ENCODE data around the gene SYK. TPM values are rescaled to one million over a fixed set of nuclear protein-coding genes. Genes with fewer than 3 reads are reported as not detected.

The SYK gene
- total and polyA plus RNA-seq, 3 experiments from 2014 or later = 0.55 to 0.73 (median 0.56) TPM

DNA sequence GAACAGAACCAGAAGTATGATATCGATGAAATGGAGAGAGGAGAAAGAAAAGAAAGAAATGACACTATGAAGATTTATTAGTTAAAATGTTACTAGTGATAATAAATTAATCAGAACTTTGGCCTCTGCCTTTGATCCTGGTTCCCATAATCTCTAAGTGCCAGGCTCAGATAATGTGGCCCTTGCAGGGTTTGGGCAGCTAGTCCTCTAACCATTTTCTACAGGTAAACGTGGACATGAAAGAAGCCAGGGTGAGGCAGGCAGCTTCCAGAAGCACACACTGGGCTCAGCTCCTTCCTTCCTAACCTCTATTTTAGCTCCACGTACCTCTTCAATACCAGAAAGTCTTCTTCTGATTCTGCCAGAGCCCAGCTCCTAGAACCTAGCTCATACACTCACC, 30.6 kb downstream of the SYK start:
- no peak overlapping the region for H3K4me3 Mint-ChIP-seq
- peak overlapping the region in 1 of 8 donors; percentile 68 for H3K27ac Mint-ChIP-seq
- DNase-seq = no peak
- POLR2A ChIA-PET = no interaction called here
- no peaks in the 10 kb centered on the region for H3K4me1 Mint-ChIP-seq
- Histone ChIP-seq H3K4me3 (ENCODE audit: low read length) (no peak overlapping the region), H3K27me3 (ENCODE audit: insufficient read depth, low read length, poor library complexity, severe bottlenecking) (no peaks in the 10 kb centered on the region), H3K36me3 (ENCODE audit: insufficient read depth, low read length) (no peaks in the 10 kb centered on the region), H3K27ac (ENCODE audit: low read depth, low read length) (no peak overlapping the region), H3K4me1 (ENCODE audit: insufficient read depth, low read length) (no peaks in the 10 kb centered on the region), H3K9me3 (ENCODE audit: low read length) (no peaks in the 10 kb centered on the region)
- H3K36me3 Mint-ChIP-seq = no peaks in the 10 kb centered on the region
- CTCF ChIA-PET = no interaction called here
- H3K27me3 Mint-ChIP-seq = peaks cover 16 to 53% of the 10 kb centered on the region in 2 donors
- H3K9me3 Mint-ChIP-seq = no peaks in the 10 kb centered on the region

DNA sequence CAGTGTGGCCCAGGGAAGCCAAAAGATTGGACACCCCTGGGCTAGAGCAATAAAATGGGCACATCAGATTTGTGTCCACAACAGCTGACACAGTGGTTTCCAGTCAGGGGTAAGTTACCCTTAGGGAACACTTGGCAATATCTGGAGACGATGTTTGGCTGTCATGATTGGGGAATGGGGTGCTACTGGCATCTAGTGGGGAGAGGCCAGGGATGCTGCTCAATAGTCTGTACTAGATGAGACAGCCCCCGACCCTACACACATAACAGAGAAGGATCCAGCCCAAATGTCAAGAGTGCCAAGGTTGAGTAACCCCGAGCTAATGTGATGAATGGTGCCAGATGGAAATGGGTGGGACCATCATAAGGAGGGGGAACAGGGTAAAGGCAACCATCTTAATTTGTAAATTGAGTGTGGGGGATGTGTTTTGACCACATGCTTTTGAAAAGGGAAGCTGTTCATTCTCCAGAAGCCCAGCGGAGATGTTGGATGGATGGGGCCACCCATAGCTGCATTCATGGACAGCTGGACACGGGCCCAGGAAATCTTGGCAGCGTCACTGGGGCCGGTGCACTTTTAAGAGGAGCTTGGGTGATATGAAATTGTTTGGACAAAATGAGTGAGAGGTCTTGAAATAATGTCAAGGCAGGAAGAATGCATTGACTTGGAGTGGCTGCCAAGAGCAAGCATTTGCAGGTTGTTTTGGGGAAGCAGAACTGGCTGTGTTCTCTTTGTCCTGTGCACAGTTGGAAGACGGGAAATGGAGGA, 33.4 kb downstream of the SYK start:
- H3K9me3 Mint-ChIP-seq = no peaks in the 10 kb centered on the region
- no peaks in the 10 kb centered on the region for H3K4me1 Mint-ChIP-seq
- no peaks in the 10 kb centered on the region for H3K36me3 Mint-ChIP-seq
- Histone ChIP-seq H3K27ac (ENCODE audit: low read depth, low read length) (no peak overlapping the region), H3K27me3 (ENCODE audit: insufficient read depth, low read length, poor library complexity, severe bottlenecking) (no peaks in the 10 kb centered on the region), H3K36me3 (ENCODE audit: insufficient read depth, low read length) (no peaks in the 10 kb centered on the region), H3K4me3 (ENCODE audit: low read length) (no peak overlapping the region), H3K9me3 (ENCODE audit: low read length) (no peaks in the 10 kb centered on the region), H3K4me1 (ENCODE audit: insufficient read depth, low read length) (no peaks in the 10 kb centered on the region)
- no peak overlapping the region for H3K27ac Mint-ChIP-seq
- DNase-seq = no peak
- peaks cover 15 to 38% of the 10 kb centered on the region in 2 donors for H3K27me3 Mint-ChIP-seq
- POLR2A ChIA-PET = no interaction called here
- H3K4me3 Mint-ChIP-seq = no peak overlapping the region
- CTCF ChIA-PET = interaction anchor here (0.9 kb wide), 1 partner anchor 9 kb away, joined by 3 read pairs; no protein-coding TSS in a partner anchor

DNA sequence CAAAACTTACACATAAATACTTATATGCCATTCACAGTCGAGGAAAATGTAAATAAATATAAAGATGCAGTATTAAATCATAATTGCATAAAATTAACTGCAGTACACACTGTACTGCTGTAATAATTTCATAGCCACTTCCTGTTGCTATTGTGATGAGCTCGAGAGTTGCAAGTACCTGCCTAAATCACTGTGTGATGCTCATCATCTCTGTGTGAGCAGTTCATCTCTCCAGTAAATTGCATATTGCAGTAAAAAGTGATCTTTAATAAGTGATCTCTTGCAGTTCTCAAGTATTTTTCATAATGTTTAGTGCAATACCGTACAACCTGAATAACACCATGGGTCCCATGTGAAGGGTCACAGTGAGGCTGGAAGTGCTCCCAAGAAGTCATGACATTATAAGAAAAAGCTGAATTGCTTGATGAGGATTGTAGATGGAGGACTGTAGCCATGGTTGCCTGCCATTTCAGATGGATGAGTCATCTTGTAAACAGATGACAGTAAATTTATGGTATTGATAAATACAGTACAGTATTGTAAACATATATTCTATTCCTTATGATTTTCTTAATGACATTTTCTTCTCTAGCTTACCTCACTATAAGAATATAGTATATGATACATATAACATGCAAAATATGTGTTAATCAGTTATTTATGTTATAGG, 34.9 kb downstream of the SYK start:
- ChIA-PET CTCF (no interaction called here), POLR2A (no interaction called here)
- Mint-ChIP-seq H3K27me3 (peaks cover 11 to 29% of the 10 kb centered on the region in 2 donors), H3K9me3 (no peaks in the 10 kb centered on the region), H3K4me3 (no peak overlapping the region), H3K27ac (peak overlapping the region in 1 of 8 donors; percentile 3), H3K36me3 (no peaks in the 10 kb centered on the region), H3K4me1 (no peaks in the 10 kb centered on the region)
- H3K4me1 ChIP-seq (ENCODE audit: insufficient read depth, low read length) = no peaks in the 10 kb centered on the region
- no peak overlapping the region for H3K27ac ChIP-seq (ENCODE audit: low read depth, low read length)
- DNase-seq = no peak
- no peaks in the 10 kb centered on the region for H3K27me3 ChIP-seq (ENCODE audit: insufficient read depth, low read length, poor library complexity, severe bottlenecking)
- no peaks in the 10 kb centered on the region for H3K36me3 ChIP-seq (ENCODE audit: insufficient read depth, low read length)
- no peaks in the 10 kb centered on the region for H3K9me3 ChIP-seq (ENCODE audit: low read length)
- no peak overlapping the region for H3K4me3 ChIP-seq (ENCODE audit: low read length)

DNA sequence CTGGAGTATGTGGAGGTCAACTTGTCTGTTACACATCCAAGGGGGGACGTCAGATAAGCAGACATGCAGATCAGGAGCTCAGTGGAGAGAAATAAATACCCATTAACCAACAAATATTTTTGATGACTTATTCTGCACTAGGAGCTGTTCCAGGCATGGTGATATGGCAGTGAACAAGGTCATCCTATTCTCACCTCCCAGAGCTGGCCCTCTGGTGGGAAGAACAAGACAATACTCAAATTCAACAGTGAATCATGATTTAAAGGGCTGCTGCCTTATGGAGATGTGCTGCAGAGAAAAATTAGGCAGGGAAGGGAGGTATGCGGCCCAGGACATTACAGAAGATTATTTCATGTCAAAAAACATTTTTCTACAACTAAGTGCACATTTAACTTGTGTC, 36.5 kb downstream of the SYK start:
- no peak for DNase-seq
- no peaks in the 10 kb centered on the region for H3K27me3 ChIP-seq (ENCODE audit: insufficient read depth, low read length, poor library complexity, severe bottlenecking)
- Mint-ChIP-seq H3K9me3 (no peaks in the 10 kb centered on the region), H3K27me3 (peaks cover 11 to 26% of the 10 kb centered on the region in 2 donors), H3K4me1 (no peaks in the 10 kb centered on the region), H3K36me3 (no peaks in the 10 kb centered on the region), H3K4me3 (no peak overlapping the region), H3K27ac (no peak overlapping the region)
- H3K4me1 ChIP-seq (ENCODE audit: insufficient read depth, low read length) = no peaks in the 10 kb centered on the region
- ChIA-PET CTCF (no interaction called here), POLR2A (no interaction called here)
- no peaks in the 10 kb centered on the region for H3K9me3 ChIP-seq (ENCODE audit: low read length)
- no peaks in the 10 kb centered on the region for H3K36me3 ChIP-seq (ENCODE audit: insufficient read depth, low read length)
- no peak overlapping the region for H3K4me3 ChIP-seq (ENCODE audit: low read length)
- no peak overlapping the region for H3K27ac ChIP-seq (ENCODE audit: low read depth, low read length)

DNA sequence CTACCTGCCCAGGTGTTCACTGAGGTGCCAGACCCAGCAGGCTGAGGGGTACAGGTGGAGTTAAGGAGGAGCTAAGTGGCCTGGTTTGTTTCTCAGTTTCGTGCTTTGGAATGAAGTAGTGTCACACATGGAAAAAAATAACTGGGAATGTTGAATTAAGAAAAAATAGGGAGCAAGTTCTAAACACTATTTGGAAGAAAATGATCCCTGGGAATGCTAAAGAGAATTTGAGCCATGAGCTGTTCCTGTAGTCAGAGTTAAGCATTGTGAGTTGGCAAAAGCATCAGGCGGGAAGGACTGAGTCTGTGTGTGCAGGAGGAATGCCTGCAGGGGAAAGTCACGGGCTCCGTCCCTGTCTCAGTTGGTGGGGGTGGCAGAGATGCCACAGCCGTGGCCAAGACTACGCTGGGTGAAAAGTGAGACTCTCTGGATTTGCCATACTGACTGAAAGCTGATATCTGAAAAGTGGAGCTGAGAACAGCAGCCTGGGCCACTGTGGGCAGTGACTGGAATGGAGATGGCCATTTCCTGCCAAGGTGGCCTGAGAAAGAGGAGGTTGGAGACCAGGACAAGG, 37.0 kb downstream of the SYK start:
- Mint-ChIP-seq H3K27ac (no peak overlapping the region), H3K36me3 (no peaks in the 10 kb centered on the region), H3K27me3 (peaks cover 11 to 23% of the 10 kb centered on the region in 2 donors), H3K4me1 (no peaks in the 10 kb centered on the region), H3K9me3 (no peaks in the 10 kb centered on the region), H3K4me3 (no peak overlapping the region)
- CTCF ChIA-PET = no interaction called here
- Histone ChIP-seq H3K4me3 (ENCODE audit: low read length) (no peak overlapping the region), H3K9me3 (ENCODE audit: low read length) (no peaks in the 10 kb centered on the region), H3K27me3 (ENCODE audit: insufficient read depth, low read length, poor library complexity, severe bottlenecking) (no peaks in the 10 kb centered on the region), H3K4me1 (ENCODE audit: insufficient read depth, low read length) (no peaks in the 10 kb centered on the region), H3K27ac (ENCODE audit: low read depth, low read length) (no peak overlapping the region), H3K36me3 (ENCODE audit: insufficient read depth, low read length) (no peaks in the 10 kb centered on the region)
- DNase-seq = no peak
- POLR2A ChIA-PET = no interaction called here

DNA sequence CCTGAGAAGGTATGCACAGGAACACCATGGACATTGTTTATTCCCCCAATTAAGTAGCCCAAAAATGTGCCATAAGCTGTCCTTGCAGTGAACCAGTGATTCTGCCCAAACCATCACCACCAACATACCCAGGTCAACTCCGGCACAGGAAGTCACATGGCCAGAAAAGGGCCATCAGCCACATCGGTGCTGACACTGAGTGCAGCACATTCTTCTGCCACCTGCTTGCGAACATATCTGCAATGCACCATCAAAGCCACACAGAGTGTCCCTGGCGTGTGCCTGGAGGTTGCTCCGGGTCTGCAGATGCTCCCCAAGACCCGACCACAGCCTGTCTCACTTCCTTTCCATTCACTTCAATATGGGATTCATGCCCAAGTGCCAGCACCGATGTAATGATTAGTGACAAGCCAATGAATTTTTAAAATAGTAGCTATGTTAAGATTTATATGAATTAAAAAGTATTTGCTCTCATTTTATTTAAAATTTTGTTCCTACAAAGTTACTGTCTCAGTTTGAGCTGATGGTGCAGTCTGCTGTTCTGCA, 37.6 kb downstream of the SYK start:
- CTCF ChIA-PET = no interaction called here
- no peak overlapping the region for H3K4me3 Mint-ChIP-seq
- H3K27ac ChIP-seq (ENCODE audit: low read depth, low read length) = no peak overlapping the region

DNA sequence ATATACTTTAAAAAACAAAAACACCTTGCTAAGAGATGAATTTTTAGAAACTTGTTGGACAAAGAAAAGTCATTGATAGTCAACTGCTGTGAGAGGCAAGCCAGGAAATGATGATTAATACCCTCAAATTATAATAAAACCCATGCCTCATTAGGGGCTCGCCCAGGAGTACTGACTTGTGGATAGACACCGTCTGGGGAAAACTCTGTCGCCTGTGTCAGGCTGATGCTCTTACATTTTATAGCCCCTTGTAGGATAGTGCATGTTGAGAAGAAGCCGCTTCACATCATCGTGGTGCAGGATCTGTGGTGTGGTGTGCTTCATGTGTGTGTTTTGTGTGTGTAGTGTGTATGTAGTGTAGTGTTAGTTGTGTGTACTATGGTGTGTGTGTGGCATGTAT, 39.1 kb downstream of the SYK start:
- Histone ChIP-seq H3K27ac (ENCODE audit: low read depth, low read length) (no peak overlapping the region), H3K4me3 (ENCODE audit: low read length) (no peak overlapping the region), H3K9me3 (ENCODE audit: low read length) (no peaks in the 10 kb centered on the region), H3K27me3 (ENCODE audit: insufficient read depth, low read length, poor library complexity, severe bottlenecking) (no peaks in the 10 kb centered on the region), H3K4me1 (ENCODE audit: insufficient read depth, low read length) (no peaks in the 10 kb centered on the region), H3K36me3 (ENCODE audit: insufficient read depth, low read length) (no peaks in the 10 kb centered on the region)
- Mint-ChIP-seq H3K4me3 (no peak overlapping the region), H3K27ac (no peak overlapping the region), H3K9me3 (no peaks in the 10 kb centered on the region), H3K27me3 (peaks cover 0 to 5% of the 10 kb centered on the region in 2 donors), H3K4me1 (no peaks in the 10 kb centered on the region), H3K36me3 (no peaks in the 10 kb centered on the region)
- POLR2A ChIA-PET = no interaction called here
- CTCF ChIA-PET = no interaction called here
- DNase-seq = no peak

More for the DNA sequence above, 37.6 kb downstream of the SYK start:
- Mint-ChIP-seq H3K4me1 (no peaks in the 10 kb centered on the region), H3K9me3 (no peaks in the 10 kb centered on the region), H3K27ac (no peak overlapping the region), H3K27me3 (peaks cover 7 to 17% of the 10 kb centered on the region in 2 donors), H3K36me3 (no peaks in the 10 kb centered on the region)
- no peak for DNase-seq
- Histone ChIP-seq H3K4me1 (ENCODE audit: insufficient read depth, low read length) (no peaks in the 10 kb centered on the region), H3K9me3 (ENCODE audit: low read length) (no peaks in the 10 kb centered on the region), H3K36me3 (ENCODE audit: insufficient read depth, low read length) (no peaks in the 10 kb centered on the region), H3K4me3 (ENCODE audit: low read length) (no peak overlapping the region), H3K27me3 (ENCODE audit: insufficient read depth, low read length, poor library complexity, severe bottlenecking) (no peaks in the 10 kb centered on the region)
- POLR2A ChIA-PET = no interaction called here

DNA sequence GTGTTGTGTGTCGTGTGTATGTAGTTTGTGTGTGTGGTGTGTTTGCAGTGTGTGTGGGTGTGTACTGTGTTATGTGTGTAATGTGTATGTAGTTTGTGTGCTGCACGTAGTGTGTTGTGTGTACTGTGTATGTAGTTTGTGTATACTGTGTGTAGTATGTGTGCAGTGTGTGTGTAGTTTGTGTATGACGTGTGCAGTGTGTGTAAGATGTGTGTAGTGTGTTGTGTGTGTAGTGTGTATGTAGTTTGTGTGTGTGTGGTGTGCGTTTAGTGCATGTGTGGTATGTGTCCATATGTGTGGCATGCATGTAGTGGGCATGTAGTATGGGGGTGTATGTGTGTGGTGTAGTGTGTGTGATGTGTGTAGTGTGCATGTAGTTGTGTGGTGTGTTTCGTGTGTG, 39.6 kb downstream of the SYK start:
- ChIA-PET CTCF (no interaction called here), POLR2A (no interaction called here)
- no peak overlapping the region for H3K4me3 ChIP-seq (ENCODE audit: low read length)
- Mint-ChIP-seq H3K27me3 (peaks cover 0 to 5% of the 10 kb centered on the region in 2 donors), H3K9me3 (no peaks in the 10 kb centered on the region), H3K4me1 (no peaks in the 10 kb centered on the region), H3K4me3 (no peak overlapping the region), H3K27ac (no peak overlapping the region), H3K36me3 (no peaks in the 10 kb centered on the region)
- no peaks in the 10 kb centered on the region for H3K36me3 ChIP-seq (ENCODE audit: insufficient read depth, low read length)
- H3K9me3 ChIP-seq (ENCODE audit: low read length) = no peaks in the 10 kb centered on the region
- H3K4me1 ChIP-seq (ENCODE audit: insufficient read depth, low read length) = no peaks in the 10 kb centered on the region
- DNase-seq = no peak
- H3K27me3 ChIP-seq (ENCODE audit: insufficient read depth, low read length, poor library complexity, severe bottlenecking) = no peaks in the 10 kb centered on the region
- H3K27ac ChIP-seq (ENCODE audit: low read depth, low read length) = no peak overlapping the region
